ENCODE results near the gene CAMKMT.

GRCh38 chr2:44769349-44770011 lies 407.7 kb downstream of the CAMKMT start:
- TF ChIP-seq MAX (IDR thresholded peaks at IDR 0.05) (no peak), EP300 (IDR thresholded peaks at IDR 0.05; ENCODE audit: borderline replicate concordance) (no peak), TEAD4 (IDR thresholded peaks at IDR 0.05) (no peak), YY1 (IDR thresholded peaks at IDR 0.05; ENCODE audit: low read depth) (no peak), CEBPB (IDR thresholded peaks at IDR 0.05) (no peak), FOXM1 (IDR thresholded peaks at IDR 0.05; ENCODE audit: borderline replicate concordance, low read depth) (no peak), NFIC (IDR thresholded peaks at IDR 0.05) (no peak), RAD21 (IDR thresholded peaks at IDR 0.05; ENCODE audit: low read depth) (no peak)
